Measurements from ENCODE around the gene PLSCR2. TPM values are rescaled to one million over a fixed set of nuclear protein-coding genes. Genes with fewer than 3 reads are reported as not detected.

Gene PLSCR2
- total RNA-seq, 1 experiment from 2014 or later, result not detected

GRCh38 chr3:146507331-146508120 lies 38.2 kb upstream of the PLSCR2 start:
- Histone ChIP-seq H3K9me3 (ENCODE audit: low read length) (no peaks in the 10 kb centered on the region), H3K4me3 (ENCODE audit: low read length) (no peak overlapping the region), H4K20me1 (ENCODE audit: low read length) (no peaks in the 10 kb centered on the region), H3K4me1 (ENCODE audit: insufficient read depth, low read length) (peaks cover 48% of the 10 kb centered on the region), H3K79me2 (ENCODE audit: low read length) (no peaks in the 10 kb centered on the region), H3F3A (ENCODE audit: low read length, unreplicated experiment) (peaks cover 12% of the 10 kb centered on the region), H3K27ac (ENCODE audit: low read length) (peak overlapping the region; percentile 97), H3K27me3 (ENCODE audit: low read length) (no peaks in the 10 kb centered on the region), H2AFZ (ENCODE audit: low read length) (no peak overlapping the region), H3K9ac (ENCODE audit: low read length) (peak overlapping the region; percentile 68), H3K36me3 (ENCODE audit: low read depth, low read length) (no peaks in the 10 kb centered on the region), H3K9me2 (replicated peaks; ENCODE audit: low read length) (no peaks in the 10 kb centered on the region), H3K4me2 (ENCODE audit: low read length) (peak overlapping the region; percentile 61)
- ChIA-PET CTCF (no interaction called here), POLR2A (ENCODE audit: unreplicated experiment) (no interaction called here)
- intact Hi-C loops (cut with micrococcal nuclease), result loop anchor here (2.0 kb wide), 3 partner anchors 39 to 85 kb away; partner anchors contain the start of gene PLSCR2
- DNase-seq (no peak), ATAC-seq (no peak)
- no peak for TF ChIP-seq EZH2 (IDR thresholded peaks at IDR 0.05; ENCODE audit: low read length, unreplicated experiment)
- TF ChIP-seq EZH2phosphoT487 (IDR thresholded peaks at IDR 0.05; ENCODE audit: borderline replicate concordance, low read length), result no peak
- no peak for TF ChIP-seq CTCF (conservative IDR thresholded peaks at IDR 0.05; ENCODE audit: low read depth, low read length)
- TSS peak; percentile 89 for BruUV-seq (replicated peaks)

GRCh38 chr3:146505516-146505915 lies 36.2 kb upstream of the PLSCR2 start:
- Histone ChIP-seq H3K4me2 (ENCODE audit: low read length) (no peak overlapping the region), H3K9me2 (replicated peaks; ENCODE audit: low read length) (no peaks in the 10 kb centered on the region), H4K20me1 (ENCODE audit: low read length) (no peaks in the 10 kb centered on the region), H3K4me1 (ENCODE audit: insufficient read depth, low read length) (peaks cover 56% of the 10 kb centered on the region), H3K27me3 (ENCODE audit: low read length) (no peaks in the 10 kb centered on the region), H3K27ac (ENCODE audit: low read length) (peak overlapping the region; percentile 97), H3K9ac (ENCODE audit: low read length) (peak overlapping the region; percentile 78), H3K9me3 (ENCODE audit: low read length) (no peaks in the 10 kb centered on the region), H3F3A (ENCODE audit: low read length, unreplicated experiment) (peaks cover 12% of the 10 kb centered on the region), H3K4me3 (ENCODE audit: low read length) (no peak overlapping the region), H3K36me3 (ENCODE audit: low read depth, low read length) (no peaks in the 10 kb centered on the region), H2AFZ (ENCODE audit: low read length) (no peak overlapping the region), H3K79me2 (ENCODE audit: low read length) (no peaks in the 10 kb centered on the region)
- intact Hi-C loops (cut with micrococcal nuclease), result no loop called here
- ATAC-seq (no peak), DNase-seq (no peak)
- CTCF ChIA-PET, result no interaction called here
- TF ChIP-seq CTCF (conservative IDR thresholded peaks at IDR 0.05; ENCODE audit: low read depth, low read length) (no peak), EZH2 (IDR thresholded peaks at IDR 0.05; ENCODE audit: low read length, unreplicated experiment) (no peak), EZH2phosphoT487 (IDR thresholded peaks at IDR 0.05; ENCODE audit: borderline replicate concordance, low read length) (no peak)
- POLR2A ChIA-PET (ENCODE audit: unreplicated experiment), result no interaction called here
- no TSS peak for BruUV-seq (replicated peaks)

Data from PC-3 (cell line).